ENCODE results near the gene TRERF1.

DNA sequence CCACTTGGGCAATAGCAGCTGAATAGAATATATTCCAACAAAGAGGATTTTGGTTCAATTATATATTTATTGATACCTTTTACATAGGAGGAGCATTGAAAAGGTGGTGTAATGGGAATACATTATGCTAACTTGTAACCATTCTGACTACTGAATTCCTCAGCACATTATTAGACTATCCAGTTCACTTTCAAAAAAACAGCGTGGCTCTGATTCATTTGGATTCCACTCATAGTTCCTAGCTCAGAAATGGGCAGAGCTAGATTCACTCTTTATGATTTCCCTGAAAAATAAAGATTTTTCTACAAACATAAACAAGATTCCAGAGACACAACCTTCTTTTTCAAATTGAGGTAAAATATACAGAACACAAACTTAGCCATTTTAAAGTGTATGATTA is 9.2 kb upstream of the TRERF1 start:
- TF ChIP-seq EZH2 (IDR thresholded peaks at IDR 0.05; ENCODE audit: low read length): no peak
- TF ChIP-seq, protein P1, sequence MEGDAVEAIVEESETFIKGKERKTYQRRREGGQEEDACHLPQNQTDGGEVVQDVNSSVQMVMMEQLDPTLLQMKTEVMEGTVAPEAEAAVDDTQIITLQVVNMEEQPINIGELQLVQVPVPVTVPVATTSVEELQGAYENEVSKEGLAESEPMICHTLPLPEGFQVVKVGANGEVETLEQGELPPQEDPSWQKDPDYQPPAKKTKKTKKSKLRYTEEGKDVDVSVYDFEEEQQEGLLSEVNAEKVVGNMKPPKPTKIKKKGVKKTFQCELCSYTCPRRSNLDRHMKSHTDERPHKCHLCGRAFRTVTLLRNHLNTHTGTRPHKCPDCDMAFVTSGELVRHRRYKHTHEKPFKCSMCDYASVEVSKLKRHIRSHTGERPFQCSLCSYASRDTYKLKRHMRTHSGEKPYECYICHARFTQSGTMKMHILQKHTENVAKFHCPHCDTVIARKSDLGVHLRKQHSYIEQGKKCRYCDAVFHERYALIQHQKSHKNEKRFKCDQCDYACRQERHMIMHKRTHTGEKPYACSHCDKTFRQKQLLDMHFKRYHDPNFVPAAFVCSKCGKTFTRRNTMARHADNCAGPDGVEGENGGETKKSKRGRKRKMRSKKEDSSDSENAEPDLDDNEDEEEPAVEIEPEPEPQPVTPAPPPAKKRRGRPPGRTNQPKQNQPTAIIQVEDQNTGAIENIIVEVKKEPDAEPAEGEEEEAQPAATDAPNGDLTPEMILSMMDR (optimal IDR thresholded peaks at IDR 0.05 in 1 of 3, IDR thresholded peaks at IDR 0.05 in 1 of 3, conservative IDR thresholded peaks at IDR 0.05 in 1 of 3; ENCODE audit: extremely low read depth in 1 of 3, insufficient read depth in 2 of 3, low read length in 3 of 3): no peak

All from keratinocyte (primary cell).